HepG2 (cell line): ENCODE measurements around the gene OSBPL3. TPM values are rescaled to one million over a fixed set of nuclear protein-coding genes. Genes with fewer than 3 reads are reported as not detected.

Experiments used
- ATAC-seq: fragments of 200-7000 bp; cut with Tn5 transposase; 3 replicates; pipeline ENCODE4 v1.9.1; 2020; ENCODE audit warnings: mild to moderate bottlenecking, moderate library complexity
- BruUV-seq: library from RNA; stranded (reverse); fragments of 400-500 nt; replicated peaks from 2 replicates; lab custom pipeline; 2021; lab: Mats Ljungman, UMichigan
- CTCF ChIA-PET: fragments of 300-600 bp; formaldehyde crosslinking; extraction: SDS; loops from one replicate; lab custom pipeline; 2021; ENCODE audit warnings: low total read pairs, inconsistent platforms, low intra/inter-chr PET ratio; lab: Yijun Ruan, JAX
- POLR2A ChIA-PET: fragments of 350-600 bp; sonication (Branson Sonifier 250); formaldehyde crosslinking; loops from one replicate; lab custom pipeline; 2020; ENCODE audit warnings: antibody characterized with exemption, inconsistent platforms; lab: Yijun Ruan, JAX
- DNase-seq: peaks from one replicate; pipeline ENCODE4 v3.0.0-alpha.2; 2015; ENCODE audit warnings: low spot score
- FAIRE-seq: peaks from 3 replicates; lab custom pipeline; 2011; peaks lifted over from hg19 to GRCh38; lab: Jason Lieb, UNC
- H2AFZ ChIP-seq: one replicate; pipeline ENCODE4 v1.6.1; 2011; ENCODE audit warnings: low read length, inconsistent platforms
- H3K27ac ChIP-seq: fragments of 300-600 bp; 3 replicates; pipeline ENCODE4 v1.8.0; 2011; ENCODE audit warnings: mixed run types, mild to moderate bottlenecking, mixed read lengths, low read length, inconsistent platforms; ENCODE audit not compliant: insufficient read depth; ENCODE audit errors: extremely low read length
- H3K27me3 ChIP-seq, 2 experiments: fragments of 200-600 bp in 1 of 2; 2 replicates in 1 of 2; 3 replicates in 1 of 2; pipeline versions ENCODE4 v1.6.0 to v1.8.0; 2011; ENCODE audit warnings: low read length in 2 of 2, mild to moderate bottlenecking in 2 of 2, moderate library complexity in 2 of 2, inconsistent platforms in 1 of 2; ENCODE audit not compliant: insufficient read depth in 2 of 2, control insufficient read depth in 1 of 2
- H3K36me3 ChIP-seq, 2 experiments: fragments of 200-600 bp in 1 of 2; replicated peaks in 1 of 2; 2 replicates in 1 of 2; 3 replicates in 1 of 2; pipeline versions ENCODE4 v1.5.1 to v1.8.0; 2011; ENCODE audit warnings: low read length in 2 of 2, inconsistent platforms in 1 of 2; ENCODE audit not compliant: insufficient read depth in 2 of 2, control insufficient read depth in 1 of 2
- H3K4me1 ChIP-seq: 2 replicates; pipeline ENCODE4 v1.5.1; 2012; ENCODE audit warnings: low read length, inconsistent platforms; ENCODE audit not compliant: insufficient read depth
- H3K4me2 ChIP-seq: 2 replicates; pipeline ENCODE4 v1.6.0; 2011; ENCODE audit warnings: low read depth, low read length, inconsistent platforms
- H3K4me3 ChIP-seq, 3 experiments: fragments of 200-600 bp in 1 of 3; sonication (generic), shearing (Covaris generic) in 1 of 3; replicated peaks in 1 of 3; 2 replicates each; pipeline ENCODE4 v1.5.1; 2011 to 2016; ENCODE audit warnings: low read length in 3 of 3, inconsistent platforms in 2 of 3, low read depth in 2 of 3, mild to moderate bottlenecking in 2 of 3, control low read depth in 1 of 3, mixed read lengths in 1 of 3; ENCODE audit not compliant: insufficient read depth in 1 of 3
- H3K79me2 ChIP-seq: one replicate; pipeline ENCODE4 v1.6.1; 2011; ENCODE audit warnings: low read length, inconsistent platforms; ENCODE audit not compliant: insufficient read depth
- H3K9ac ChIP-seq: 2 replicates; pipeline ENCODE4 v1.6.0; 2011; ENCODE audit warnings: mild to moderate bottlenecking, low read depth, low read length, inconsistent platforms; ENCODE audit not compliant: insufficient read depth
- H3K9me3 ChIP-seq: 2 replicates; pipeline ENCODE4 v1.5.1; 2012; ENCODE audit warnings: mild to moderate bottlenecking, low read length
- H4K20me1 ChIP-seq: 2 replicates; pipeline ENCODE4 v1.6.0; 2011; ENCODE audit warnings: inconsistent platforms, mild to moderate bottlenecking, low read length, moderate library complexity; ENCODE audit not compliant: insufficient read depth
- CEBPZ ChIP-seq: IDR thresholded peaks from 2 replicates; pipeline ENCODE4 v1.6.1; 2012; ENCODE audit warnings: low read length, improper control_type of control experiment
- GABPB1 ChIP-seq: IDR thresholded peaks from 2 replicates; pipeline ENCODE4 v1.6.1; 2016; ENCODE audit warnings: mild to moderate bottlenecking, missing genetic modification reagents, moderate library complexity, missing compliant biosample characterization
- KLF9 ChIP-seq: IDR thresholded peaks from 2 replicates; pipeline ENCODE4 v1.6.1; 2016; ENCODE audit warnings: low read depth
- NFYB ChIP-seq: sonication (generic); formaldehyde crosslinking; IDR thresholded peaks from 2 replicates; pipeline ENCODE4 v1.4.0; 2020; ENCODE audit warnings: missing genetic modification reagents
- SP140L ChIP-seq: sonication (generic); formaldehyde crosslinking; IDR thresholded peaks from 2 replicates; pipeline ENCODE4 v1.4.0; 2020; ENCODE audit warnings: missing genetic modification reagents, borderline replicate concordance
- SRSF1 ChIP-seq: fragments of 200-400 bp; formaldehyde crosslinking; optimal IDR thresholded peaks from 2 replicates; pipeline ENCODE3; 2017; ENCODE audit warnings: mild to moderate bottlenecking, low read depth, low read length, moderate library complexity
- SUZ12 ChIP-seq: fragments of 150-350 bp; IDR thresholded peaks from 2 replicates; pipeline ENCODE4 v1.6.1; 2014; ENCODE audit warnings: low read depth, low read length
- UBTF ChIP-seq: sonication (generic); formaldehyde crosslinking; IDR thresholded peaks from 2 replicates; pipeline ENCODE4 v1.4.0; 2020; ENCODE audit warnings: mild to moderate bottlenecking, missing genetic modification reagents
- ZNF329 ChIP-seq: sonication (generic); formaldehyde crosslinking; IDR thresholded peaks from 2 replicates; pipeline ENCODE4 v1.9.0; 2021; ENCODE audit warnings: low read depth, mild to moderate bottlenecking, missing genetic modification reagents
- WGBS: methylation state at CpG from one replicate; pipeline ENCODE4 v1.1.6; 2017; ENCODE audit warnings: low lambda C conversion rate; 5-methylcytosine and 5-hydroxymethylcytosine counted together
- in situ Hi-C: cut with HindIII; loops from 2 replicates; pipeline ENCODE4 v1.10.0; 2017; ENCODE audit warnings: low pct_unique_long_range_greater_than_20kb; ENCODE audit not compliant: extremely low pct_ligation_motif_present
- intact Hi-C: fragments of 100-400 bp; cut with micrococcal nuclease; formaldehyde crosslinking; loops from one replicate; pipeline ENCODE4 v1.10.0; 2022; ENCODE audit not compliant: unreplicated experiment
- polyA plus RNA-seq, 8 experiments: library from polyadenylated mRNA; depleted of rRNA in 3 of 8; stranded (reverse) in 7 of 8; unstranded in 1 of 8; fragments of >200 nt; fragmentation: Illumina TruSeq in 4 of 8; extraction: Trizol in 4 of 8; gene quantifications; 2 replicates each; pipeline versions ENCODE4 v1.2.1 to v1.2.3, GENCODE V29; 2011 to 2016; ENCODE audit warnings: low read depth in 4 of 8, missing spikeins in 1 of 8, mixed read lengths in 1 of 8; ENCODE audit not compliant: insufficient read depth in 1 of 8
- total RNA-seq, 5 experiments: library from RNA; depleted of rRNA; stranded (reverse); fragments of >200 nt; fragmentation: Illumina TruSeq; extraction: Trizol; gene quantifications; 2 replicates each; pipeline ENCODE4 v1.2.3, GENCODE V29; 2016; ENCODE audit warnings: low read depth in 1 of 5

OSBPL3 gene
- total and polyA plus RNA-seq, 2 of the 13 experiments (the other 11 are each of a cell fraction or from before 2014, with no cell fraction given) = 8.8 to 28.9 TPM

GRCh38 chr7:24866004-24866615 lies 113.9 kb downstream of the OSBPL3 start (continued):
- TF ChIP-seq UBTF (CRISPR knock-in tag) (no peak), KLF9 (CRISPR knock-in tag) (no peak)

GRCh38 chr7:24864214-24864817 lies 115.7 kb downstream of the OSBPL3 start:
- Histone ChIP-seq H3K27ac (no peak overlapping the region), H4K20me1 (no peaks in the 10 kb centered on the region)
- CTCF ChIA-PET = no interaction called here
- TF ChIP-seq SUZ12 = no peak
- TF ChIP-seq SRSF1 = no peak
- TF ChIP-seq SP140L = no peak
- TF ChIP-seq GABPB1 (CRISPR knock-in tag) = no peak
- no peak for TF ChIP-seq ZNF329 (CRISPR knock-in tag)
- TF ChIP-seq CEBPZ = no peak
- no peak for TF ChIP-seq NFYB
- TF ChIP-seq, all 625 proteins: peak for 0
- no peaks in the 10 kb centered on the region for H3K27me3 ChIP-seq
- POLR2A ChIA-PET = no interaction called here
- no peaks in the 10 kb centered on the region for H3K9me3 ChIP-seq
- BruUV-seq = no TSS peak
- intact Hi-C loops = no loop called here
- H2AFZ ChIP-seq = no peak overlapping the region
- in situ Hi-C loops = no loop called here
- H3K36me3 ChIP-seq = peaks cover 5 to 8% of the 10 kb centered on the region in 2 experiments
- 96% methylated on average over 6 of the region's 6 CpGs for WGBS
- no peaks in the 10 kb centered on the region for H3K4me1 ChIP-seq
- ATAC-seq (no peak), FAIRE-seq (no peak), DNase-seq (no peak)
- H3K4me2 ChIP-seq = no peak overlapping the region
- no peak overlapping the region for H3K9ac ChIP-seq
- H3K79me2 ChIP-seq = no peaks in the 10 kb centered on the region
- H3K4me3 ChIP-seq = no peak overlapping the region
